ENCODE data around the gene LYZL1.
A peak's percentile ranks its signal among the peaks of the same experiment; 100 is the strongest.
"Not testable (repeated sequence)": the region's sequence is repeated elsewhere in the genome, so short reads cannot be mapped to it uniquely, and the experiment has no call there.

Gene LYZL1

DNA sequence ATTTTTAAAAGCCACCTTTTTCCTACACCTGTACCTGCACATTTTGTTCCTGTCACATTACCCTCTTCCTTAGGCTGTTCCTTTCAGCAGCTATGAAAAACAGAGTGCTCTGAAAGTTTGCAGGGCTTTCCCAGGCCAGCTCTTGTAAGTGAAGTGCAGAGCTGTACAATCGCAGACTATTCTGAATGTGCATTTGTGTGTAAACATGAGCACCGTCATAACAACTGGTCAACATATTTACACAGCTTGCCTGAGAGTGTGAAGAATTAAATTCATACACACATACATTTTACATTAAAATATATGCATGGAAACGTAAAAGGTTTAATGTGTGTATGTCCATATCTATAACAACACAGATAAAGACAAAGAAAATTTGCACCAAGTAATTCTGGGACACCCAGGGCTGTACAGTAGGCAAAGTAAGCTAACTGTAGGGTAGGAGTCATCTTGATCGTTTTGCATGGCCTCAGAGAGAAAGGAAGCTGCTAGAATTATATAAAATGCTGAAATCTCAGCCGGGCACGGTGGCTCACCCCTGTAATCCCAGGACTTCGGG is 23.6 kb upstream of the LYZL1 start:
- DNase-seq: no peak

- DNase-seq: no peak
Observed at GRCh38 chr10:29266641-29267040, 22.2 kb upstream of the LYZL1 start.

DNA sequence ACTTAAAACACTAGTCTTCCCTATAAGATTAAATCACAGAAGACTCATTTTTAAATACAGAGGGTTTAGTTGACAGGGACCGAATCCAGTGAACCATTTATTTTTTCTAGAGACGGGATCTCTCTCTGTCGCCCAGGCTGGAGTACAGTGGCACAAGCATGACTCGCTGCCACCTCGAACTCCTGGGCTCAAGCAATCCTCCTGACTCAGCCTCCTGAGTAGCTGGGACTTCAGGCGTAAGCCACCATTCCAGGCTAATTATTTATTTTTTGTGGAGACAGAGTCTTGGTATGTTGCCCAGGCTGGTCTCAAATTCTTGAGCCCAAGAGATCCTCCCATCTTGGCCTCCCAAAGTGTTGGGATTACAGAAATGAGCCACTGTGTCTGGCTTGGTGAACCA is 20.9 kb upstream of the LYZL1 start:
- no peak for DNase-seq

- no peak for DNase-seq
Observed at GRCh38 chr10:29269486-29269885, 19.4 kb upstream of the LYZL1 start.

DNA sequence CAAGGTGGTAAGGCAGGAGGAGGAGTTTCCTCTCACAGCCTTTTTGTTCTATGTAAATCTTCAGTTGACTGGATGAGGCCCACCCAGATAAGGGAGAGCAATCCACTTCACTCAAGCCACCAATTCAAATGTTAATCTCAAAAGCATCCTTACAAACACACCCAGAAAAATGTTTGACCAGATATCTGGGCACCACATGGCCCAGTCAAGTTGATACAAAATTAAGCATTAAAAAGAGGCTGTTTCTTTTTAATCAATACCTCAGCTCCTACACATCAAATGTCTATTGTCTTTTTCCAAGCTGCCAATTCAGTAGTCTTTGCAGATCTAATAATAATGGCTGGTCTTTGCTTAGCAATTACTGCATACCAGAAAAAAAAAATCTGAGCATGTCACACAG is 18.0 kb upstream of the LYZL1 start:
- no peak for DNase-seq

DNA sequence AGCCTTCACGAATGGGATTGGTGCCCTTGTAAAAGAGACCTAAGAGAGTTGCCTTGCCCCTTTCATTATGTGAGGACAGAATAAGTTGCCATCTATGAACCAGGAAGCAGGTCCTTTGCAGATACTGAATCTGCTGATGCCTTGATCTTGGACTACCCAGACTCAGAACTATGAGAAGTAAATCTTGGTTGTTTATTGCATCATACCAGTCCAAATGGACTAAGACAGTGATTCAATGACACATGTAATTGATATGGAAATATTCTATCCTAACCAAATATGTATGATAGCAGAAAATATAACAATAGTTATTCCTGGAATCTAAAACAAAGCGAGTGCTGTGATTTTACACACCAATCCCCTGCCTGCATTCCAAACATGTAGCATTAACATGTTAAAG is 17.0 kb upstream of the LYZL1 start:
- no peak for DNase-seq

DNA sequence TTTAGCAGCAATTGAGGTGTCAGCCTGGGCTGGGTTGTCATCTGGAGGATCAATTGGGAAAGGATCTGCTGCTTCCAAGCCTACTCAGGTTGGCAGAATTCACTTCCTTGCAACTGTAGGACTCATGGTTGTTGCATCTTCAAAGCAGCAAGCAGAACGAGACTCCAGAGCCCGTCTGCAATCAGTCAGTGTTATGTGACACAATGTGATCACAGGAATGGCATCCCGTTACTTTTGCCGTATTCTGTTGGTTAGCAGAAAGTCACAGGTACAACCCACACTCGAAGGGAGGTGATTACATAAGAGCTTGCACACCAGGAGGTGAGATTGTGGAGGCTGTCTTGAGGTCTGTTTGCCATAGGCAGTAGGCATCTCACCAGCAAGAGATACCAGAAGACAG is 15.4 kb upstream of the LYZL1 start:
- no peak for DNase-seq

DNA sequence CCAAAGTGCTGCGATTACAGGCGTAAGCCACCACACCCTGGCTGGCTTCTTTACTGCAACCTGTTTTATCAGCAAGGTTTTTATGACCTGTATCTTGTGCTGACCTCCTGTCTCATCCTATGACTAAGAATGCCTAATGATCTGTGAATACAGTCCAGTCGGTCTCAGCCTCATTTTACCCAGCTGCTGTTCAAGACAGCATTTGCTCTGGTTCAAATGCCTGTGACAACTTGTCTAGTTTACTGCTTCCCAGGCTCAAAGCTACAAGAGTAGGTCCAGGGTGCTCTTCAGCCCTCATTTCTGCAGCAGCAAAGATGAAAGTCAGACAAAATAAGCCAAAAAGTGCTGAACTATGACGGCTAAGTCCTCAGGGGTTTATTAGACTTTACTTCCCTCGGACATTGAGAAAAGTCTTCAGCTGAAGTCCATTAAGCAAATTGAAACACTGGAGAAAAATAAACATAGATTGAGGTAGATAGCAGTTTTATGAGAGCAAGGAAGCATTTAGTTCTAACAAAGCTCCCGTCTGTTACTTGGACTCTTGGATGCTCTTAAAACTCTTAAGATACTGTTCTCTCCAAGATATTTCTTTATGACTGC is 12.5 kb upstream of the LYZL1 start:
- DNase-seq: no peak

GRCh38 chr10:29277296-29277695 is 11.6 kb upstream of the LYZL1 start:
- no peak for DNase-seq

DNA sequence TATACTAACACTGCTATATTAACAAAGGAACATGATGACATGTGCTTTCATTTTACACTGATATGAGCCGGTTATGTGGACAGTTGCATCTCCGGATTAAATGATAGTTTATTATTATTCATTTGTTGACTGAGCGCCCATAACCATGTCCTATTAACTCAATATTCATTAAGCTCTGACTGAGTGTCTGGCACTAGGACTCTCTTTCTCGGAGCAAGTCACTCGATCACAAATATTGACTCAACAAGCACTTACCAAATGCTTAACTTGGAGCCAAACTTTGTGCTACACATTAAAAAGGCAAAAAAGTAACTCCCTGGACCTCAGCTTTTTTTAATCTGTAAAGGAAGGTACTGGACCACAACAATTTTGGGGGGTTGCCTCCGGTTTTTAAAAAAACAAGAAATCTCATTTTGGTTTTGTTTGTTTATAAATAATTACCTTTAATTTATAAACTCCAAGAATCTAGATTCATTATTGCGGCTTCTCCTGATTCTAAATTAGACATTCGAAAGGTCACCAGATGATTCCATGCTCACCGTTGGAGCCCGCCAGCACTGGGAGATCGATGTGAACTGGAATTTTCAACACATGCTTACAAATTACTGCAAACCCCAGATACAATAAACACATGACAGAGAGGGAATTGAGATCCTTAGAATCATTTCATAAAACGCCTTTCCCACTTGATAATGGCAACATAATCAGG is 8.9 kb upstream of the LYZL1 start:
- no peak for DNase-seq

GRCh38 chr10:29280488-29280840 is 8.4 kb upstream of the LYZL1 start:
- no peak for DNase-seq

DNA sequence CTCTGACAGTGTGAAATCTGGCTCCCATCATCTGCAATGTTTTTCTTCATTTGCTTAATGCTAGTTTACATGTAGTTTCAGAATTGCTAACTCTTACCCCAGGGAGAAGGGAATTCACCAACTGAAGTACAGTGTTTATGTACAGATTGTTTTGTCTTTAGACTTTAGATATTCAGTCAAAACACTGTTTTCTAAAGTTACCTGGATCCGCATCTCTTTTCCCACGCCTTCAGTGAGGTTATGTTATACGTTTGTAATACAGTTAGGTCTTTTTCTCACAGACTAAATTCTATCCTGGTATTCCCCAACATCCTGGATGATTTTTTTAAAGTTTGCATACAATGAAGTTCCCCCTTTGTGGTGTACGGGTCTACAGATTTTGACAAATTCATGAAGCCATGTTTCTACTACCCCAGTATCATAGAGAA is 3.2 kb upstream of the LYZL1 start:
- no peak for DNase-seq

DNA sequence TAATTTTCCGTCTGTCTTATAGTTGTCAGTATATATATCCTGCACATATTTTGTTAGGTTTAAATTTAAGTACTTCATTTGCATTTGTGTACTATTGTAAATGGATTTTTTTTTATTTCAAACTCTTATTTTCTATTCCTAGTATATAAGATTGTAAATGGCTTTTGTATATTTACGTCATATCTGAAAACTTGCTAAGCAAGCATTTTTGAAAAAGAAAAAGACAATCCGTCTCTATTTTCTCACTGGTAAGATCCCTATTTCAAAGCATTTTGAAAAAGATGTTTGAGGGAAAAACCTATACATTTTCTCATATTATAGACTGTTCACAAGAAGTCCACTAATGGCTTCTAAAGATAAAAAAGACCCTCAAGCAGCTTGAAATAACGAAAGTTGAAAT is 1.2 kb upstream of the LYZL1 start:
- DNase-seq: no peak

GRCh38 chr10:29291561-29291960 is 2.7 kb downstream of the LYZL1 start:
- not testable (repeated sequence) for DNase-seq

GRCh38 chr10:29292406-29292805 is 3.5 kb downstream of the LYZL1 start:
- not testable (repeated sequence) for DNase-seq

DNA sequence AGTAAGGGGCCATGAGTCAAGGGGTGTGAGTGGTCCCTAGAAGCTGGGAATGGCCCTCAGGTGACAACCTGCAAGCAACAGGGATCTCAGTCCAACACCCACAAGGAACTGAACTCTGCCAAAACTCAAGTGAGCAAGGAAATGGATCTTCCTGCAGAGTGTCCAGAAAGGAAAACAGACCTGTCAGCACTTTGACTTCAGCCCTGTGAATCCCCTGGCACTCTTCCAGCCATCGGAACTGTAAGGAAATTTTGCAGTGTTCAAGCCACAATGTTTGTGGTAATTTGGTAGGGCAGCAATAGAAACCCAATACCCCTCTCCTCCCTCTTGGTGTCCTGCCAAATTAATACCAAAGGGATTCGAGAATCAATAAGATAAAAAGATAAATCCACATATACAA is 6.9 kb downstream of the LYZL1 start:
- no peak for DNase-seq

DNA sequence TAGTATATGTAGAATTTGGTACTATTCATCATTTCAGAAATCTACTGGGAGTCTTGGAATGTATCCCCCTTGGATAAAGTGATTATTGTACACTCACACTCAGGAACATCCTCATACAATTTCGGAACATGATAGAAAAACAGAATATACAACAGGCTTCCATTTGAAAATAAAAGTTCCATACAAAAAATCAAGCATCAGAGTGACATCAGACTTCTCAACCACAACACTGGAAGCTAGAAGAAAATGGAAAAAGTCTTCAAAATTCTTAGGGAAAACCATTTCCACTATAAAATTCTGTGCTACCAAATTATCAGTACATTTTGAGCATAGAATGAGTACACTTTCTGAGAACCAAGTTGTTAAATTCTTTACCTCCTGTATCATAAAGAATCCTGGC is 8.8 kb downstream of the LYZL1 start:
- no peak for DNase-seq

GRCh38 chr10:29301359-29301910 is 12.6 kb downstream of the LYZL1 start:
- DNase-seq: no peak

DNA sequence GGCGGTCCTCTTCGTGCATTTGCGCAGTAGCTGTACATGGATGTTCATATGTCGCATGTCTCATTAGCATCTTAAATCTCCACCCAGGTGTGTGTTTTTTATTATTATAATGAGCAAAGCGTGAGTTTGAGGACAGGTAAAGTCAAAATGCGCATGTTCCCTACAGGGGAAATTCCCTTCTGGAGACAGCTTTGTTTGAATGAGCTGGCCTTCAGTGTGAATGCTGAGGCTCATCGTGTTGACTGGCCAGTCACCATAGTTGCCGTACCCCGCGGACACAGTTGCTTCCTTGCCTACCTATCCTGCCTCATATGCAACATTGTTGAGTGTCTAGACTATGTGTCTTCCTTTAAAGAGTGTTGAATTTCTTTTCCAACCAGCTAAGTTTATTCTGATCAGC is 13.6 kb downstream of the LYZL1 start:
- no peak for DNase-seq

- peak; percentile 5 for DNase-seq
Observed at GRCh38 chr10:29304264-29304994, 15.6 kb downstream of the LYZL1 start.

GRCh38 chr10:29304995-29305335 is 16.1 kb downstream of the LYZL1 start:
- no peak for DNase-seq

GRCh38 chr10:29306688-29307087 is 17.8 kb downstream of the LYZL1 start:
- no peak for DNase-seq

DNA sequence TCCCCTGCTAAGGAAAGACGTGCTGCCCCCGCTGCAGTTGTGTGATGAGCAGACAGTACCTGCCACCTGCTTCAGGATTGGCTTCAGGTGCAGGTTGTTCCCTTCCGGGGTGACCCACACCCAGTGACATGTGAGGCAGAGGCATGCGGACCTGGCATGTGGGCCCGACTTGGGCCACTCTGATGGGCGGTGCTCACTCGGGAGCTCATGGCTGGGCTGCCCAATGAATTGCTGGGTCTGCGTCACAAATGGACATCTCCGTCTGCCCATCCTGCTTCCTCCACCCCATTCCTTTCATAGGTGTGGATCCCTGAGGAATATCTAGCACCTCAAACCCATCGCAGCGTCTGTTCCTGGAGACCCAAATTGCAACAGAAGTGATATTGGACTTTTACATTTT is 19.3 kb downstream of the LYZL1 start:
- DNase-seq: not testable (repeated sequence)

DNA sequence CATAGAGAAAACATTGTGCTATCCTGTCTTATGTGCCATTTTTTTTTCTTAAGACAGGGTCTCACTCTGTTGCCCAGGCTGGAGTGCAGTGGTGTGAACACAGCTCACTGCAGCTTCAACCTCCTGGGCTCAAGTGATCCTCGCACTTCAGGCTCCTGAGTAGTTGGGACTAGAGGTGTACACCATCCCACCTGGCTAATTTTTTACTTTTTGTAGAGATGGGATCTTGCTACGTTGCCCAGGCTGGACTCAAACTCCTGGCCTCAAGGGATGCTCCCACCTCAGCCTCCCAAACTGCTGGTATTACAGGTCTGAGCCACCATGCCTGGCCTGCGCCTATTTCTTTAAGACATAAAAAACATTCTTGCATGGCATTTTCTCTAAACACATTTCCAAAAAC is 20.6 kb downstream of the LYZL1 start:
- DNase-seq: no peak
